ENCODE measurements around the gene KANSL2. TPM values are rescaled to one million over a fixed set of nuclear protein-coding genes. Genes with fewer than 3 reads are reported as not detected.
A peak's percentile ranks its signal among the peaks of the same experiment; 100 is the strongest.
"Not testable (repeated sequence)": the region's sequence is repeated elsewhere in the genome, so short reads cannot be mapped to it uniquely, and the experiment has no call there.

KANSL2 gene
- total and polyA plus RNA-seq, 9 of the 15 experiments (the other 6 are each of a cell fraction or from before 2014, with no cell fraction given): 41.1 to 89.8 (median 55.4) TPM

DNA sequence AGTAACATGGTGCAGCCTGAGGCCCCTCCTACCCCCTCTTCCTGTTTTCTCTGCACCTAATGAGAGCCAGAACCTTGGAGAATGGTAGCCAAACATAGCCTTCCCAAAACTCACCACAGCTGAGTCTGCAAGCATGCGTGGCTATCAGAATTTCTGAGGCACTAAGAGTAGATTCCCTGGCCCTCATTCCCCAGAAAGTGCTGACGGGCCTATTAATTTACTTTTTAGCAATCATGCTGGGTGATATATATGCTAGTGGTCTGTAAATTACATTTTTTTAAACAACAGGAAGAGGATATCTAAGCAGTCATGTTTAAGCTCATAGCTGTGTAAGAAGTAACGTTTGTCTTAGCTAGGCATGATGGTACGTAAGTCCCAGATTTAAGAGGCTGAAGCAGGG, 30.4 kb downstream of the KANSL2 start:
- no peak overlapping the region for H3K27ac ChIP-seq (ENCODE audit: extremely low read depth, low read depth, low read length)
- FAIRE-seq (no peak), ATAC-seq (peak; percentile 52), DNase-seq (ENCODE audit: extremely low read depth in 1 of 4, low spot score in 3 of 4) (no peak)
- peaks cover 53% of the 10 kb centered on the region for H3K36me3 ChIP-seq (ENCODE audit: control insufficient read depth, insufficient read depth, low read length)
- no TSS peak for BruUV-seq (replicated peaks)
- no peaks in the 10 kb centered on the region for H3K27me3 ChIP-seq (ENCODE audit: control insufficient read depth in 2 of 2, insufficient read depth in 2 of 2, low read length in 2 of 2)
- no peak overlapping the region for H2AFZ ChIP-seq (ENCODE audit: low read depth, low read length)
- H4K20me1 ChIP-seq (replicated peaks; ENCODE audit: control insufficient read depth, insufficient read depth, low read length): no peaks in the 10 kb centered on the region; the same call in 1 of the 2 replicates
- H3K4me2 ChIP-seq (ENCODE audit: insufficient read depth, low read length): no peak overlapping the region
- 66% methylated on average over 4 of the region's 4 CpGs for WGBS (ENCODE audit: insufficient coverage, low coverage, missing lambda C conversion rate)
- no peaks in the 10 kb centered on the region for H3K9me3 ChIP-seq (replicated peaks; ENCODE audit: control insufficient read depth, insufficient read depth, low read depth, low read length)
- H3K79me2 ChIP-seq (ENCODE audit: control insufficient read depth, insufficient read depth, low read length): no peaks in the 10 kb centered on the region
- TF ChIP-seq C11orf30 (IDR thresholded peaks at IDR 0.05; ENCODE audit: low read depth) (peak; percentile 22; the same call in 1 of the 2 replicates), NFIC (IDR thresholded peaks at IDR 0.05) (no peak), ZNF316 (IDR thresholded peaks at IDR 0.05) (0 out of 2 replicates have a peak, but pooled peaks have one; percentile 31)
- intact Hi-C loops (cut with micrococcal nuclease): no loop called here
- ChIA-PET CTCF (ENCODE audit: low intra/inter-chr PET ratio) (no interaction called here), POLR2A (interaction anchor here (1.0 to 3.2 kb wide), 2 partner anchors 9 to 11 kb away, joined by 4 to 14 read pairs; no protein-coding TSS in a partner anchor)
- H3K4me1 ChIP-seq (replicated peaks in 1 of 2; ENCODE audit: control insufficient read depth in 2 of 2, insufficient read depth in 2 of 2, low read length in 2 of 2): no peaks in the 10 kb centered on the region
- no peak overlapping the region for H3K4me3 ChIP-seq
- H3K9ac ChIP-seq (ENCODE audit: insufficient read depth in 1 of 2, low read depth in 2 of 2, low read length in 2 of 2): no peak overlapping the region
- in situ Hi-C loops (cut with MboI): no loop called here
- no peaks in the 10 kb centered on the region for H3K9me1 ChIP-seq (ENCODE audit: control insufficient read depth, insufficient read depth, low read length)

DNA sequence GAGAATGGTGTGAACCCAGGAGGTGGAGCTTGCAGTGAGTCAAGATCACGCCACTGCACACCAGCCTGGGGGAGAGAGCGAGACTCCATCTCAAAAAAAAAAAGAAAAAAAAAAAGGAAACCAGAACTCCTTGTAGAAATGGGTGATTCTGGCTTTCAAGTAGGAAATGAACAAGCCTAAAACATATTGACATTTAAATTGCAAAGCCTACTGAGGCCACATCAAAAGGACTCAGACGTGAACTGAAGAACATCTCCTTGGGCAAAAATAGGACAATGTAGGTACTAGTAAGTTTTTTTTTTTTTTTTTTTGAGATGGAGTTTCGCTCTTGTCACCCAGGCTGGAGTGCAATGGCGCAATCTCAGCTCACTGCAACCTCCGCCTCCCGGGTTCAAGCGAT, 36.7 kb downstream of the KANSL2 start:
- H3K4me1 ChIP-seq (replicated peaks in 1 of 2; ENCODE audit: control insufficient read depth in 2 of 2, insufficient read depth in 2 of 2, low read length in 2 of 2); H3K4me3 ChIP-seq; H2AFZ ChIP-seq (ENCODE audit: low read depth, low read length); CTCF ChIA-PET (ENCODE audit: low intra/inter-chr PET ratio); H4K20me1 ChIP-seq (replicated peaks; ENCODE audit: control insufficient read depth, insufficient read depth, low read length); H3K9me1 ChIP-seq (ENCODE audit: control insufficient read depth, insufficient read depth, low read length); in situ Hi-C loops (cut with MboI); H3K79me2 ChIP-seq (ENCODE audit: control insufficient read depth, insufficient read depth, low read length); DNase-seq (ENCODE audit: extremely low read depth in 1 of 4, low spot score in 3 of 4); BruUV-seq (replicated peaks); H3K27me3 ChIP-seq (ENCODE audit: control insufficient read depth in 2 of 2, insufficient read depth in 2 of 2, low read length in 2 of 2); H3K9me3 ChIP-seq (replicated peaks; ENCODE audit: control insufficient read depth, insufficient read depth, low read depth, low read length); H3K4me2 ChIP-seq (ENCODE audit: insufficient read depth, low read length); H3K36me3 ChIP-seq (ENCODE audit: control insufficient read depth, insufficient read depth, low read length); POLR2A ChIA-PET; ATAC-seq; H3K27ac ChIP-seq (ENCODE audit: extremely low read depth, low read depth, low read length); H3K9ac ChIP-seq (ENCODE audit: insufficient read depth in 1 of 2, low read depth in 2 of 2, low read length in 2 of 2); FAIRE-seq; intact Hi-C loops (cut with micrococcal nuclease): not testable (repeated sequence)
- TF ChIP-seq, protein P1, sequence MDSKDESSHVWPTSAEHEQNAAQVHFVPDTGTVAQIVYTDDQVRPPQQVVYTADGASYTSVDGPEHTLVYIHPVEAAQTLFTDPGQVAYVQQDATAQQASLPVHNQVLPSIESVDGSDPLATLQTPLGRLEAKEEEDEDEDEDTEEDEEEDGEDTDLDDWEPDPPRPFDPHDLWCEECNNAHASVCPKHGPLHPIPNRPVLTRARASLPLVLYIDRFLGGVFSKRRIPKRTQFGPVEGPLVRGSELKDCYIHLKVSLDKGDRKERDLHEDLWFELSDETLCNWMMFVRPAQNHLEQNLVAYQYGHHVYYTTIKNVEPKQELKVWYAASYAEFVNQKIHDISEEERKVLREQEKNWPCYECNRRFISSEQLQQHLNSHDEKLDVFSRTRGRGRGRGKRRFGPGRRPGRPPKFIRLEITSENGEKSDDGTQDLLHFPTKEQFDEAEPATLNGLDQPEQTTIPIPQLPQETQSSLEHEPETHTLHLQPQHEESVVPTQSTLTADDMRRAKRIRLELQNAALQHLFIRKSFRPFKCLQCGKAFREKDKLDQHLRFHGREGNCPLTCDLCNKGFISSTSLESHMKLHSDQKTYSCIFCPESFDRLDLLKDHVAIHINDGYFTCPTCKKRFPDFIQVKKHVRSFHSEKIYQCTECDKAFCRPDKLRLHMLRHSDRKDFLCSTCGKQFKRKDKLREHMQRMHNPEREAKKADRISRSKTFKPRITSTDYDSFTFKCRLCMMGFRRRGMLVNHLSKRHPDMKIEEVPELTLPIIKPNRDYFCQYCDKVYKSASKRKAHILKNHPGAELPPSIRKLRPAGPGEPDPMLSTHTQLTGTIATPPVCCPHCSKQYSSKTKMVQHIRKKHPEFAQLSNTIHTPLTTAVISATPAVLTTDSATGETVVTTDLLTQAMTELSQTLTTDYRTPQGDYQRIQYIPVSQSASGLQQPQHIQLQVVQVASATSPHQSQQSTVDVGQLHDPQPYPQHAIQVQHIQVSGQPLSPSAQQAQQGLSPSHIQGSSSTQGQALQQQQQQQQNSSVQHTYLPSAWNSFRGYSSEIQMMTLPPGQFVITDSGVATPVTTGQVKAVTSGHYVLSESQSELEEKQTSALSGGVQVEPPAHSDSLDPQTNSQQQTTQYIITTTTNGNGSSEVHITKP (IDR thresholded peaks at IDR 0.05; ENCODE audit: partially characterized antibody): peak; percentile 20
- WGBS (ENCODE audit: insufficient coverage, low coverage, missing lambda C conversion rate): 70% methylated on average over 1 of the region's 8 CpGs

All from K562 (cell line).